ENCODE data around the gene APOL5.
"Not testable (repeated sequence)": the region's sequence is repeated elsewhere in the genome, so short reads cannot be mapped to it uniquely, and the experiment has no call there.

The APOL5 gene

DNA sequence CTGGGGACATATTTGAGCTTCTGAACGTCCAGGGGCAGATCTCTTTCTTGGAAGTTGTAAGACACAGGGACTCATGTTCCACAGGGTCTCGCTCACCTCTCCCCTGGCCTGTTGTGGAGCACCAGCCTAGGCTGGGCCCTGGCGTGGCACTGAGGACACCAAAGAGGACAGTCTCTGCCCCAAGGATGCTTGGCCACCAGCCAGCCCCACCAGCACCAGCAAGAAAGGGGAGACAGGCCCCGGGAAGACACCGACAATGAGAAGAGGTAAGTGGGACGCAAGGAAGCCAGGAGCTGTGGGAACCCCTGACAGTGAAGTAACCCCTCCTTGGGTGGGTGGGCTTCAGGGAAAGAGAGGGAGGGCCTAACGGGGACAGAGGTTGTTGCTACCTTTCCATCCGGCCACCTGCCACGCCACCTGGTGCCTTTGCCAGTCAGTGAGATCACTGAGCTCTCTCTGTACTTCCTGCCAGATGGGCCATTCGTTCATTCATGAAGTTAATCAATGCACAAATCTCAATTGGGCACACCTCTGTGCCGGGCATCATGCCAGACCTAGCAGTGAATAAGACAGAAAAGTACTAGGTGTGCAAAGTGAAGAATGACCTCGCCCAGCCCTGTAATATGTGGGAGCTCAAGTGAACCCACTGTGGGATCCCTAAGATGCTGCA is 11.1 kb downstream of the APOL5 start:
- Histone ChIP-seq H3K4me3 (no peak overlapping the region), H3K27me3 (no peaks in the 10 kb centered on the region), H3K9me3 (no peaks in the 10 kb centered on the region), H3K27ac (no peak overlapping the region), H3K9ac (no peak overlapping the region), H3K4me1 (no peaks in the 10 kb centered on the region), H3K36me3 (no peaks in the 10 kb centered on the region), H3K4me2 (no peak overlapping the region), H4K20me1 (no peaks in the 10 kb centered on the region)
- TF ChIP-seq Cebpa-rat (IDR thresholded peaks at IDR 0.05), result no peak

DNA sequence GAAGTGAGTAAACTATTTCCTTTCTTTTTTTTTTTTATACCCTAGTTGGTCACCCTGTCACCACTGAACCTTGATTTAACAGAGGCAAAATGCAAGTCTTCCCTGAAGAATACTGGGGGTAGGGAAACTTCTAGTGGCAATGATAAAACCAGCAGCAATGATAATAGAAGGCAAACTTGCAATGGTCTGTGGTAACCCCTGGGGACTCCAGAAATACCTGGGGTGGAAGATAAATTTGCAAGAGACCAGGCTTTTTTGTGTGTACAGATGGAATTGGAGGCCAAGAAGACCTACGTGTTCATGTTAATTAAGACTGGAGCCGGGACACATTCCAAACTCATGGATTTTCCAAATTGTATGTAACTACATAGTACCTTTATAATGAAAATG is 11.6 kb downstream of the APOL5 start:
- no peak overlapping the region for H3K4me3 ChIP-seq
- no peak overlapping the region for H3K9ac ChIP-seq
- no peaks in the 10 kb centered on the region for H3K27me3 ChIP-seq
- no peaks in the 10 kb centered on the region for H4K20me1 ChIP-seq
- H3K9me3 ChIP-seq, result no peaks in the 10 kb centered on the region
- H3K4me2 ChIP-seq, result no peak overlapping the region
- H3K27ac ChIP-seq, result no peak overlapping the region
- no peak for TF ChIP-seq Cebpa-rat (IDR thresholded peaks at IDR 0.05)
- H3K36me3 ChIP-seq, result no peaks in the 10 kb centered on the region
- no peaks in the 10 kb centered on the region for H3K4me1 ChIP-seq

DNA sequence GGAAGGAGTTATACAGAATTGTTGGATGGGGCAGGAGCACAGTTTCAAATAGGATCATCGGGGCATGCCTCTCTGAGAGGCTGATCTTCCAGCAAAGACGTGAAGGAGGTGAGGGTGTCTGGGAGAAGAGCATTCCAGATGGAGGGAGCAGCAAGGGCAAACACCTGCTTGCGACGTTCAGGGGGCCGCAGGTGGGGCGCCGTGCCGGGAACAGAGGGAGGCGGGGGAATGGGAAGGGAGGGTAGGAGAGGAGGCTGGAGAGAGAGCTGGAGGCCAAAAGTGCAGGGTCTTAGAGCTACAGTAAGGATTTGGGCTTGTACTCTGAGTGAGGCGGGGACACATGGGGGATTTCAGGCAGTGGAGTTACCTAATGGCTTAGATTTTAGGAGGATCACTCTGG is 13.6 kb downstream of the APOL5 start:
- no peak overlapping the region for H3K9ac ChIP-seq
- no peaks in the 10 kb centered on the region for H4K20me1 ChIP-seq
- no peaks in the 10 kb centered on the region for H3K27me3 ChIP-seq
- no peak for TF ChIP-seq Cebpa-rat (IDR thresholded peaks at IDR 0.05)
- no peak overlapping the region for H3K4me2 ChIP-seq
- no peaks in the 10 kb centered on the region for H3K36me3 ChIP-seq
- H3K27ac ChIP-seq, result no peak overlapping the region
- no peaks in the 10 kb centered on the region for H3K4me1 ChIP-seq
- no peaks in the 10 kb centered on the region for H3K9me3 ChIP-seq
- H3K4me3 ChIP-seq, result no peak overlapping the region

DNA sequence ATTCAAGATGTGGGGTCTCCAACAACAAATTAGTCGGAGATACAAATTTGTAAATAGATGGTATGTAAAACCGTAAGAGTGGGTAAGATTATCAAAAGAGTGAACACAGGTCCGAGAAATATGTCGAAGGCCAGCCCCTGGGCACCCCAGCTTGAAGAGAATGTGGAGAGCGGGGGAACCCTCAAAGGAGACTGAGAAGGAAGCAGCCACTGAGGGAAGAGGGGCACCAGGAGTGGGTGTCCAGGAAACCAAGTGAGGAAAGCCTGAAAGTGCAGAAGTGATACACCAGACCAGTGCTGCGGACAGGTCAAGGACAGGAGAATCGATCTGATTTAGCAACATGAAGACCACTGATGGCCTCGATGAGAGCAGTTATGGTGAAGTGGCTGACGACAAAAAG is 14.4 kb downstream of the APOL5 start:
- TF ChIP-seq Cebpa-rat (IDR thresholded peaks at IDR 0.05), result no peak
- Histone ChIP-seq H3K9ac (no peak overlapping the region), H3K27ac (no peak overlapping the region), H3K4me3 (no peak overlapping the region), H3K9me3 (no peaks in the 10 kb centered on the region), H3K27me3 (no peaks in the 10 kb centered on the region), H4K20me1 (no peaks in the 10 kb centered on the region), H3K4me2 (no peak overlapping the region), H3K36me3 (no peaks in the 10 kb centered on the region), H3K4me1 (no peaks in the 10 kb centered on the region)

DNA sequence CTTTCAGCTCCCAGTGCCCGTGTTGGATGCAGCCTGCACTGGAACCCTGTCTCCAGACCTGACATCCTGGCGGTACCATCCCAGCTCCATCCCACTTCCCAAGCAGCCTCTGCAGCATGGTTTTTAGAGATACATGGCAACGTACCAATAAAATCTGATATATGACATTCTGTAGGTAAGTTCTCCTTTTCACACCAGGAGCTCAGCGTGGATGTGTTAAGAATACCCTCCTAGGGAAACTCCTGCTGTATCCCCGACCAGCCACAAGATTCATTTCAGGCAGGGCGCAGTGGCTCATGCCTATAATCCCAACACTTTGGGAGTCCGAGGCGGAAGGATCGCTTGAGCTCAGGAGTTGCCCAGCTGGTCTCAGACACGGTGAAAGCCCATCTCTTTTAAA is 15.4 kb downstream of the APOL5 start:
- no peak overlapping the region for H3K27ac ChIP-seq
- no peaks in the 10 kb centered on the region for H3K4me1 ChIP-seq
- TF ChIP-seq Cebpa-rat (IDR thresholded peaks at IDR 0.05), result no peak
- no peaks in the 10 kb centered on the region for H4K20me1 ChIP-seq
- no peak overlapping the region for H3K9ac ChIP-seq
- H3K27me3 ChIP-seq, result no peaks in the 10 kb centered on the region
- no peaks in the 10 kb centered on the region for H3K36me3 ChIP-seq
- H3K4me2 ChIP-seq, result no peak overlapping the region
- H3K4me3 ChIP-seq, result no peak overlapping the region
- H3K9me3 ChIP-seq, result no peaks in the 10 kb centered on the region

DNA sequence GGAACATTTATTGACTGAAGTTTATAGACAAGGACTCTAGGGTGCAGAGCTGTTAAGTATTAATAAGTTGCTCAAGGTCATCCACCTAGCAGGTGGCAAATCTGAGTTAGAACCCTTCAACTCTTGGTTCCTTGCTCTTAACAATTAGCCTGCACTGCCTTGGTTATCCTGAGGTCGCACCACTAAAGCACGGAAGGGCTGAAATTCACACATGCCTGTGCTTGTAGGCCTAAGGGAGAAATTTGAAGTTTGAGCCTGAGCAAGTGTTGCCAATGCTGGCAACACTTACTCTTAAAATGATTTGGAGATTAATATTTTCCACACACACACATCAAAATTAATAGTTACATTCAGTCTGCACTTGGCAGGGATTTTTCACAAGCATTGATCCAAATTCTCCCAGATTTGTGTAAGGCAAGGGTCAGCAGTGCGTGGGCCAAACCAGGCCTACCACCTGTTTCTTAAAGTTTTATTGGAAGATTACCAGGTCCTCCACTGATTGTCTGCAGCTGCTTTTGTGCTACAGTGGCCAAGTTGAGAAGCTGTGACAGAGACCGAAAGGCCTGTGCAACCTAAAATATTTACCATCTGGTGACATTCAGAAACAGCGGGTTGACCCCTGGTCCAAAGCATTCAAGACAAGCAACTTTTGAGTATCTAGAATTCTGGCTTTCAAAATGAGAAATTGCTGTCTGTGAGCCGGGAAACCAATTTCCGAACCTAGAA is 16.3 kb downstream of the APOL5 start:
- Histone ChIP-seq H3K27ac (no peak overlapping the region), H3K27me3 (no peaks in the 10 kb centered on the region), H3K36me3 (no peaks in the 10 kb centered on the region), H3K9me3 (no peaks in the 10 kb centered on the region), H3K4me2 (no peak overlapping the region), H3K4me1 (no peaks in the 10 kb centered on the region), H4K20me1 (0 out of 2 replicates have a peak, but pooled peaks cover 2% of the 10 kb centered on the region), H3K4me3 (no peak overlapping the region), H3K9ac (no peak overlapping the region)
- TF ChIP-seq Cebpa-rat (IDR thresholded peaks at IDR 0.05), result no peak

DNA sequence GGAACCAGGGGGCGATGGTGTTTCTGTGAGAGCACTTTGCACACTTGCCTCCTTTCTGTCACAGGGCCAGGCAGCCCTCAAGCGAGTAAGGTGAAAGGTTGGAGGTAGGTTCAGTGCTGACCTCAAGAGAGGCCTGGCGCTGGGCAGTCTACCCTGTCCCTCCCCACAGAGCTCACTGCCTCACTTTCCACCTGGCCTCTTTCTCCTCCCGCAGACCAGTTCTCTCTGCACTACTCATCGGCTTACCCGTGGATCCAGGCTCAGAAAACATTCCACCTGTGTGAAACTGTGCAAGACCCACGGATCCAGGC is 16.8 kb downstream of the APOL5 start:
- H3K27ac ChIP-seq, result no peak overlapping the region
- H3K4me1 ChIP-seq, result no peaks in the 10 kb centered on the region
- H3K36me3 ChIP-seq, result no peaks in the 10 kb centered on the region
- no peak overlapping the region for H3K4me3 ChIP-seq
- no peak overlapping the region for H3K9ac ChIP-seq
- no peaks in the 10 kb centered on the region for H3K27me3 ChIP-seq
- peaks cover 7% of the 10 kb centered on the region; the same call in 1 of the 2 replicates for H4K20me1 ChIP-seq
- H3K9me3 ChIP-seq, result no peaks in the 10 kb centered on the region
- H3K4me2 ChIP-seq, result no peak overlapping the region
- TF ChIP-seq Cebpa-rat (IDR thresholded peaks at IDR 0.05), result no peak

DNA sequence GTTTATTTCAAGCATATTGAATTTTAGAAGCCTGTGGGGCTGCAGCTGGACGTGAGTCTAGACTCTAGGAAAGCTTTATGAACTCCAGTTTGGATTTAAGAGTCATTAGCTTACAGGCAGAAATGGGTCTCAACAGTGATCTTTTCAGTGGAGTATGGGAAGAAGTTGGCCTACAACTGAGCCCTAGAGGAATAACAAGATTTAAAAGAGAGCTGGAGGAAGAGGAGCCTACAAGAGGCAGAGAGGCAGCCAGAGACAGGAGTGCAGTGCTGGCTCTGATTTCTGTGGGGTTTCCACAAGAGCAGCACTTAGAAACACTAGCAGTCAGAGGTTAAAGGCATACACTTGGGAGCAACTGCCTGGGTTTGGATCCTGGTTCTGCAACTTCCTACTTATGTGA is 17.9 kb downstream of the APOL5 start:
- Histone ChIP-seq H3K4me2 (no peak overlapping the region), H3K27ac (no peak overlapping the region), H3K9me3 (no peaks in the 10 kb centered on the region), H3K36me3 (no peaks in the 10 kb centered on the region), H3K4me3 (no peak overlapping the region), H3K27me3 (peaks cover 6% of the 10 kb centered on the region; the same call in 1 of the 2 replicates), H4K20me1 (peaks cover 7% of the 10 kb centered on the region; the same call in 1 of the 2 replicates), H3K9ac (no peak overlapping the region), H3K4me1 (no peaks in the 10 kb centered on the region)
- TF ChIP-seq Cebpa-rat (IDR thresholded peaks at IDR 0.05), result no peak

DNA sequence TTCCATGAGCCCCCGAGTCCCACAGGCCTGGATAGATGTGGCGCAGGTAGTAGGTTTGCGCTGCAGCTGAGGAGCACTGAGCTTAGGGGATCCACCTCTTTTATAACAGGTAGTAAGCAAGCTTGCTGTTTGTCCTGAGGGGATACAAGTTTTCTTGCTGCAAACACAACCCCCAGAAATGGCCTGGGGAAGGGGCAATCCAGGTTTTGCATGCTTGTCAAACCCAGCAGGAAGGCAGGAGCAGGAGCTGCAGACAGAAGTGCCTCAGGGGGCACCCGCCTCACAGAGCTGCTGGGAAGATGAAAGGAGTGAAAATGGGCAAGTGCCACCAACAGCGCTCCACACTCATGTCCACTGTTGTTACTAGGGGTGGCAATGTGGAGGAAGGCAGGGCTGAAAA is 18.5 kb downstream of the APOL5 start:
- Histone ChIP-seq H3K27ac (no peak overlapping the region), H4K20me1 (peaks cover 7% of the 10 kb centered on the region; the same call in 1 of the 2 replicates), H3K27me3 (peaks cover 7% of the 10 kb centered on the region; the same call in 1 of the 2 replicates), H3K36me3 (no peaks in the 10 kb centered on the region), H3K4me2 (no peak overlapping the region), H3K4me1 (no peaks in the 10 kb centered on the region), H3K4me3 (no peak overlapping the region), H3K9ac (no peak overlapping the region), H3K9me3 (no peaks in the 10 kb centered on the region)
- TF ChIP-seq Cebpa-rat (IDR thresholded peaks at IDR 0.05), result no peak

DNA sequence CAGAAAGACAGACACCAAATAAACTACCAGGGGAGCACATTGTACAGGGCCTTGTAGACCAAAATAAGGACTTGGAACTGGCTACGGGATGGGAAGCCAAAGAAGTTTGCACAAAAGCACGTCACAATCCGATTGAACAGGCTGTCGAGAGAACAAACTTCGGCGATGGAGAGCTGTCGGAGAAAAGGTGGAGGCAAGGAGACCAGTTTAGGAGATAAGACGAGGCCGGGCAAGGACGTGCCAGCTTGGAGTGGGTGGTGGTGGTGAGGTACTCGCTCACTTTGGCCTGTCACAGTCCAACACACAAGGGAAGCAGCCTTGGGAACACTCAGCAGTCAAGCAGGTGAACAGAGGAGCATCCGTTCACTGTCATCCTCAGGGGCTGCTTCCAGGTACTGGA is 19.0 kb downstream of the APOL5 start:
- no peak for TF ChIP-seq Cebpa-rat (IDR thresholded peaks at IDR 0.05)
- no peak overlapping the region for H3K27ac ChIP-seq
- no peaks in the 10 kb centered on the region for H3K36me3 ChIP-seq
- H3K27me3 ChIP-seq, result peaks cover 10% of the 10 kb centered on the region
- H3K9ac ChIP-seq, result no peak overlapping the region
- H3K4me3 ChIP-seq, result no peak overlapping the region
- no peak overlapping the region for H3K4me2 ChIP-seq
- no peaks in the 10 kb centered on the region for H3K4me1 ChIP-seq
- H4K20me1 ChIP-seq, result peaks cover 7% of the 10 kb centered on the region; the same call in 1 of the 2 replicates
- no peaks in the 10 kb centered on the region for H3K9me3 ChIP-seq

DNA sequence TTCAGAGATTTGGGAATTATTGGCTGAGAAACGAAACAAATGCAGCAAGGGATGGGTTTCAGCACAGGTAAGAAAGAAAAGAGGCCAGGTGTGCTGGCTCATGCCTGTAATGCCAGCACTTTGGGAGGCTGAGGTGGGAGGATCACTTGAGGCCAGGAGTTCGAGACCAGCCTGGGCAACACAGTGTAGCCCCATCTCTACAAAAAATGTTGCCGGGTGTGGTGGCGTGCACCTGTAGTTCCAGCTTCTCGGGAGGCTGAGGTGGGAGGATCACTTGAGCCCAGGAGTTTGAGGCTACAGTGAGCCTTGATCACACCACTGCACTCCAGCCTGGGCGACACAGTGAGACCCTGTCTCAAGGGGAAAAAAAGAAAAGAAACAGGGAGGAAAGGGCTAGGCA is 20.2 kb downstream of the APOL5 start:
- H3K9ac ChIP-seq, H3K9me3 ChIP-seq, H3K4me1 ChIP-seq, H4K20me1 ChIP-seq, H3K4me2 ChIP-seq, H3K4me3 ChIP-seq, H3K27ac ChIP-seq, H3K36me3 ChIP-seq: not testable (repeated sequence)
- peaks cover 21% of the 10 kb centered on the region for H3K27me3 ChIP-seq
